Neuron (in vitro differentiated cells): ENCODE measurements around the gene LRRC2.
"Not testable (repeated sequence)": the region's sequence is repeated elsewhere in the genome, so short reads cannot be mapped to it uniquely, and the experiment has no call there.

Experiments used
- H2AFZ ChIP-seq: one replicate; pipeline ENCODE4 v1.6.1; 2013; ENCODE audit warnings: low read depth, mild to moderate bottlenecking, inconsistent platforms, low read length, moderate library complexity
- H3K27me3 ChIP-seq: one replicate; pipeline ENCODE4 v1.6.1; 2013; ENCODE audit warnings: low read length; ENCODE audit not compliant: insufficient read depth
- H3K36me3 ChIP-seq: one replicate; pipeline ENCODE4 v1.6.1; 2013; ENCODE audit warnings: low read length; ENCODE audit not compliant: insufficient read depth
- H3K4me1 ChIP-seq: one replicate; pipeline ENCODE4 v1.6.1; 2013; ENCODE audit warnings: low read length; ENCODE audit not compliant: insufficient read depth
- H3K4me3 ChIP-seq: 2 replicates; pipeline ENCODE4 v1.5.1; 2013; ENCODE audit warnings: mild to moderate bottlenecking, low read length, moderate library complexity
- H3K9me3 ChIP-seq: one replicate; pipeline ENCODE4 v1.6.1; 2013; ENCODE audit warnings: low read length

LRRC2 gene

DNA sequence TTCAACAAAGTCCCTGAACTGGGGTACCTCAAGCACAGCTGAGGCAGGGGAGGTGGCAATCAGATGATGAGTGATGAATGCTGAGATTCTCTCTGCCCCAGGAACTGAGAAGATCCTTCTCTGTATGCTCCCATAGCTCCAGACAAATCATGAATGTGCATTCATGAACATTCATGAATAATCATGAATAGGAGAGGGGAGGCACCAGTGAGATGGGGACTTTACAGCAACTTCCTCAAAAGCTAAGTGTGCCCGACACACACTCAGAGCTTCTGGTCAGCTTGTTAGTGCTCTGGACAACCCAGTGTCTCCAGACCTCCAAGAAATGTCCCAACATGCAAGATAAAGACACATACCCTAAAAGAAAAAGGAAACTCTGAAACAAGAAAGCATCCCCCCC, 24.3 kb downstream of the LRRC2 start:
- H3K4me3 ChIP-seq, result no peak overlapping the region
- peaks cover 2% of the 10 kb centered on the region for H3K27me3 ChIP-seq
- no peaks in the 10 kb centered on the region for H3K4me1 ChIP-seq
- no peaks in the 10 kb centered on the region for H3K9me3 ChIP-seq
- H2AFZ ChIP-seq, result no peak overlapping the region
- H3K36me3 ChIP-seq, result no peaks in the 10 kb centered on the region

DNA sequence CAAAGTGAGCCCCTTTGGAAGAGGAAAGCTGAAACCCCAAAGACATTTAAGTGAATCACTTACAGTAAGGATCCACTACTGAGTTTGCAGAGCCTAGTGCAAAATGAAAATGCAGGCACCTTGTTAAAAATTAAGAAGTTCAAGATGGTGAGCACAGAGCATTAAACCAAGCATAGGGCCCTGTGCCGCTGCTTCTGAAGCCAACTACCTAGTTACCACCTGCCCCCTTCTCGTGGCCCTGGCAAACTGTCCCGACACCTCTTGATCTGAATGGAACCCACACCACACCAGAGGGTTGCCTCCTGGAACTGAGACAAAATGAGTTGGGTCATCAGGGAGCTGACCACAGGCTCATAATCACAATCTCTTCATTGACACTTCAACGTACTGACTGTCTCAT, 25.6 kb downstream of the LRRC2 start:
- H3K4me3 ChIP-seq, result no peak overlapping the region
- peaks cover 2% of the 10 kb centered on the region for H3K27me3 ChIP-seq
- H3K4me1 ChIP-seq, result no peaks in the 10 kb centered on the region
- no peaks in the 10 kb centered on the region for H3K36me3 ChIP-seq
- no peaks in the 10 kb centered on the region for H3K9me3 ChIP-seq
- no peak overlapping the region for H2AFZ ChIP-seq

DNA sequence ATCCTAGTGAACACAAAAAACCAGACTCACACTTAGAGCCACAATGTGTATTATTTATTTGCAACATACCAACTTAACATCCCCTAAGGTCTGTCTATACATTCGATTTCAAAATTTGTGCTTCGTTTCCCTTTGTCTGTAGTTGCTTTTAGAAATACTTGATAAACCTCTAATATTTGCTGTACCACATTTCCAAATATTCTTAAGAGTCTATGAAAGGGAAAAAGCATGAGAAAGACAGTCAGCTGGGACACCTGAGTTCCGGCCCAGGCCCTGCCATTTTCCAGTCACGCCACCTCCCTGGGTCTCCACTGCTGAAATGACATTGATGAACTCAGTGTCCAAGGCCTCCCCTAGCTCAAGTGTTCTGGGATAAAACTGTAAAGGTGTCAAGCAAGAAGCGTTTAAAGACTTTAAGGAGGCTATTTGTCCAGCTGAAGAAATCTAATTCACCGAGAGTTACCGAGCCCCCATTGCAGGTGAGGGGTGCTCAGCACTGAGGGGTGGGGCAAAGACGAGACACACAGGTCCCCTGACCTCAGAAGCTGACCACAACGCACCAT, 26.6 kb downstream of the LRRC2 start:
- H3K27me3 ChIP-seq, result peaks cover 2% of the 10 kb centered on the region
- H3K4me3 ChIP-seq, result no peak overlapping the region
- no peak overlapping the region for H2AFZ ChIP-seq
- H3K4me1 ChIP-seq, result no peaks in the 10 kb centered on the region
- no peaks in the 10 kb centered on the region for H3K9me3 ChIP-seq
- no peaks in the 10 kb centered on the region for H3K36me3 ChIP-seq

DNA sequence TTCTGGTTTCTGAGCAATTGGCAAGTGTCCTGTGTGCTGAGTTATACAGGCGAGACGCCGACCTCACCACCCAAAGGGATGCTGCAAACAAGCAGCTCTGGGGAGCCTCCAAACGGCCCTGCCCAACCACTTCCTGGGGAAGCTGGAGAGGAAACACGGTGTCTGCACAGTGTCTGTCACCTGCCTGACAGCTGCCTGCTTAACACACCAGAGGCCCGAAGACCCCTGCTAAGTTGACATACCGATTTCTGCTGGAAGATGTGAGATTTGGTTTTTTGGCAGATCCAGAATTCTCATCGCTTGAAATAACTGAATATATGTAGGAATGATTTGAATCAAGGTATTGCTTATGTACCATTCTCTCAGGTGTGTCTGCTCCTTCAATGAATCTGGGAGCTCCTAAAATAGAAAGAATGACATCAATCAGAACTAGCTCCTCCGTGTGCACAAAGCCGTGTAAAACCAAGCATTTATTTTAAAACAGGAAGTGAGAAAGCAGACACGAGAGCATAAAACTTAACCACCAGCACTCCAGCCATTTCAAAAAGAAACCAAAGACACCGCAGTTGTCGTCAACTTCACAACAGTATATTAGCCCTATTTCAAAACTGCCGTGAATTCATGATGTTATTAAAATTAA, 27.2 kb downstream of the LRRC2 start:
- Histone ChIP-seq H3K4me3 (no peak overlapping the region), H3K4me1 (no peaks in the 10 kb centered on the region), H3K9me3 (no peaks in the 10 kb centered on the region), H3K27me3 (peaks cover 2% of the 10 kb centered on the region), H3K36me3 (no peaks in the 10 kb centered on the region), H2AFZ (no peak overlapping the region)

DNA sequence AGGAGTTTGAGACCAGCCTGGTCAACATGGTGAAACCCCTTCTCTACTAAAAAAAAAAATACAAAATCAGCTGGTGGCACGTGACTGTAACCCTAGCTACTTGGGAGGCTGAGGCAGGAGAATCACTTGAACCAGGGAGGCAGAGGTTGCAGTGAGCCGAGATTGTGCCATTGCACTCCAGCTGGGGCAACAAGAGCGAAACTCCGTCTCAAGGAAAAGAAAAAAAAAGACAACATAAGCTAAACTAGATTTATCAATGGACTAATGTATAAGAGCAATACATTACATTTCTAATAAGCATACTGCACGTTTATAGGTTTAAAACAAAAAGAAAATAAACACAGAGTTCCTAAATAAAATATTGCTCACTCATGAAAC, 27.7 kb downstream of the LRRC2 start:
- not testable (repeated sequence) for H3K9me3 ChIP-seq, H3K4me1 ChIP-seq, H2AFZ ChIP-seq, H3K4me3 ChIP-seq, H3K27me3 ChIP-seq, H3K36me3 ChIP-seq

DNA sequence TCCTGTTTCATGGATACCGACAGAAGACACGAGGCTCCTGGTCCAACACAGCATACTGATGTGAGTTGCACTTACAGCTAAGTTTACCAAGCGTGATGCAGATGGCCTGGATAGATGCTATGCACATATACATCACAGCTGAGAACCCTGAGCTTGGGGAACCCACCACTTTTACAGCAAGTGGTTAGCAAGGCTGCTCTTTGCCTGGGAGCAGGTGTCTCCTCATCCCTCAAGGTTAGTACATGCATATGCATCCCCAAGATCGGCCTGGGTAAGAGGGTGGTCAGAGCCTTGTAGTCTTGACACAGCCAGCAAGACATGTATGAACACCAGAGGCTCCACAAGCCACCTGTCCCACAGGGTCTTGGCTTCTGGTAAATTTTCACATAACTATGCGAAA, 28.3 kb downstream of the LRRC2 start:
- H2AFZ ChIP-seq, result no peak overlapping the region
- H3K4me1 ChIP-seq, result no peaks in the 10 kb centered on the region
- H3K36me3 ChIP-seq, result no peaks in the 10 kb centered on the region
- no peak overlapping the region for H3K4me3 ChIP-seq
- no peaks in the 10 kb centered on the region for H3K9me3 ChIP-seq
- H3K27me3 ChIP-seq, result peaks cover 2% of the 10 kb centered on the region

DNA sequence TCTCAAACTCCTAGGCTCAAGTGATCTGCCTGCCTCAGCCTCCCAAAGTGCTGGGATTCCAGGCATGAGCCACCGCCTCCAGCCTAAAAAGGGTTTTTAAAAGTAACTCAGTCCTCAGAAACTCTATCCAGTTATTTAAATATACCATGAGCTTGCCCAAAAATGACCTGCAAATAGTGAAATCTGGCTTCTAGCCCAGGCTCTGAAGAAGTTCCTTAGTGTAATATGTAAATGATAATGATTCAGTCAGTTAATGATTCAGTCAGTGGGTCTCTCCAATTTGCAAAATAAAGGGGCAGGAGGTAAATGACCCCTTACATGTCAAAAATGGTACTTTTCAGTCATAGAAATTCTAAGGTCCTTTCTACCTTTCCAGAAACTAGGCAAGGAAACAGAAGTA, 28.8 kb downstream of the LRRC2 start:
- Histone ChIP-seq H3K4me3 (no peak overlapping the region), H2AFZ (no peak overlapping the region), H3K4me1 (no peaks in the 10 kb centered on the region), H3K27me3 (peaks cover 2% of the 10 kb centered on the region), H3K36me3 (no peaks in the 10 kb centered on the region), H3K9me3 (no peaks in the 10 kb centered on the region)

DNA sequence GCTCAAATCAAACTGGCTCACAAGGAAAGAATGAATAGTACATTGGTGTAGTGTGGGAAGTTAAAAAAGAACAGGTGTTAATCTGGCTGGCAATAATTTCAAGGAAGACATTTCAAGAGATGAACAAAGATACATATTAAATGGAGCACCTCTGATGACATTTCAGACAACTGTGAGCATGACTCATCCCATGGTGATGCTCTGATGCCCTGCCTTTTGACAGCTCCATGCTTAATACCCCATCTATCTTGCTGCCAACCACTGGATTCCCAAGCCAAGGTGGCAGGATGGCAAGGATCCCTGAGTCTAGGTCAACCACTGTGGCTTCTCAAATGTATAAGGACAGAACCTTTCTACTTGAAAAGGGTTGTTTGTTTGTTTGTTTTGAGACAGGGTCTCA, 29.3 kb downstream of the LRRC2 start:
- Histone ChIP-seq H3K9me3 (no peaks in the 10 kb centered on the region), H2AFZ (no peak overlapping the region), H3K36me3 (no peaks in the 10 kb centered on the region), H3K27me3 (peaks cover 2% of the 10 kb centered on the region), H3K4me1 (no peaks in the 10 kb centered on the region), H3K4me3 (no peak overlapping the region)

DNA sequence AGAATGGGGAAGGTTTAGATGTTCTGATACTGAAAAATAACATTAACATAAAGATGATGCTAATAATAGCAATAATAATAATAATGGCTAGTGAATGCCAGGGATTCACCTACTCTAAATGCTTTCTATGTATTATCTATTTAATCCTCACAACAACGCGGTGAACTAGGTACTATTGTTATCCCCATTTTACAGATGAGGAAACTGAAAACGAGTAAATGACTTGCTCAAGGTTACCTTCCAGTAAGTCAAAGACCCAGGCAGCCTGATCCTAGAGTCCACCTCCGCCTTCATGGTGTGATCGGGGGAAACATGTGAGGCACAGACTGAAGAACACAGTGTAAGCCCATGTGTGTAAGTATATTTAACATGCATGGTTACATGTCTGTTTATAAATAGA, 30.4 kb downstream of the LRRC2 start:
- no peak overlapping the region for H2AFZ ChIP-seq

DNA sequence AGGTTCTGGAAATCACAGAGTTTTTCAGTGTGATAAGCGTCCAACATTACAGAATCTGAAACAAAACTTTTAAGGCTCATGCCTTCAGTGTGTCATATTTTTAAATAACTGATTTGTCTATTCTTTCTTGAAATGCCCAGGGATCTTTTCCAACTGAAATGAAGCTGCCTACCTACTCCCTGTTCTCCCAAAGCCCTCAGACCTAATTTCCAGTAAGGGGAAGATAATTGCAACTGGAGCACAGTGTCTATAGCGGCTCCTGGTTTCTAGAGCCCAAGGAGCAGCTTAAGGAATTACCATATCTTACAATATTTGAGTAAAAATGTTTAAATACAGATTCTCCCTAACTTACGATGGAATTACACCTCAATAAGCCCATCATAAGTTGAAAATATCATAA, 33.0 kb downstream of the LRRC2 start:
- no peaks in the 10 kb centered on the region for H3K9me3 ChIP-seq
- no peak overlapping the region for H3K4me3 ChIP-seq
- H3K36me3 ChIP-seq, result no peaks in the 10 kb centered on the region
- H2AFZ ChIP-seq, result no peak overlapping the region
- no peaks in the 10 kb centered on the region for H3K27me3 ChIP-seq
- no peaks in the 10 kb centered on the region for H3K4me1 ChIP-seq

More for the DNA sequence above, 30.4 kb downstream of the LRRC2 start:
- H3K9me3 ChIP-seq, result no peaks in the 10 kb centered on the region
- H3K36me3 ChIP-seq, result no peaks in the 10 kb centered on the region
- H3K4me3 ChIP-seq, result no peak overlapping the region
- H3K4me1 ChIP-seq, result no peaks in the 10 kb centered on the region
- H3K27me3 ChIP-seq, result peaks cover 2% of the 10 kb centered on the region

DNA sequence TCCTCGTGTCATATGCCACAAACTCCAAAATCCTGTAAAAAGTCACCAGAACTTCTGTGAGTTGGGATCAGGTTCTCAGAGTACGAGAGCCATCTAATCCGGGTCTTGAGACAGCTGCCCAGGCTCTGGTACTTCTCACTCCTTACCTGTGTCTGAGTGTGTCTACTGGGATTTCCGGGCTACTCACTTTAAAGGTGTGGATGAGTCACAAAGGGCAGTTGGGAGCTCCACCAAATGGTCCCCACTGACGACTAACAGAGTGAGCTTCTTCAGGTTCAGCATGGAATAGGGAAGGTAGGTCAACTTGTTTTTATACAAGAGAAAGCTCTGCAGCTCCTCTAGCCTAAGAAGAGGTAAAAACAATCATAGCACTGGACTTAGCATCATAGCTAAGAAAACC, 38.9 kb downstream of the LRRC2 start:
- Histone ChIP-seq H3K4me3 (no peak overlapping the region), H3K27me3 (no peaks in the 10 kb centered on the region), H2AFZ (no peak overlapping the region), H3K36me3 (no peaks in the 10 kb centered on the region), H3K9me3 (no peaks in the 10 kb centered on the region), H3K4me1 (no peaks in the 10 kb centered on the region)

DNA sequence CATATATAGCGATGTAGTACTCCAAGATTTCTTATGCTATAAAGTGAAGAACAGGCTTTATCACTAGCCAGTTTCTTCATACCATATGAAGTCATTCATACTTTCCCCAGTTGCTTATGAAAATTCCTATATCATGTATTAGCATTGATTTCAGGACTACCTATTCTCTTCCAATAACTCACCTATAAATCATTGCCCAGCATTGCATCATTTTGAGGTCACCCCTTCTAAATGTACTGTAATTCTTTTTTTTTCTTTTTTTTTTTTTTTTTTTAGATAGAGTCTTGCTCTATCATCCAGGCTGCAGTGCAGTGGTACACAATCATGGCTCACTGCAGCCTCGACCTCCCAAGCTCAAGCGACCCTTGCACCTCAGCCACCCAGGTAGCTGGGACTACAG, 41.3 kb downstream of the LRRC2 start:
- Histone ChIP-seq H2AFZ (no peak overlapping the region), H3K36me3 (no peaks in the 10 kb centered on the region), H3K27me3 (no peaks in the 10 kb centered on the region), H3K4me3 (no peak overlapping the region), H3K4me1 (no peaks in the 10 kb centered on the region), H3K9me3 (no peaks in the 10 kb centered on the region)

DNA sequence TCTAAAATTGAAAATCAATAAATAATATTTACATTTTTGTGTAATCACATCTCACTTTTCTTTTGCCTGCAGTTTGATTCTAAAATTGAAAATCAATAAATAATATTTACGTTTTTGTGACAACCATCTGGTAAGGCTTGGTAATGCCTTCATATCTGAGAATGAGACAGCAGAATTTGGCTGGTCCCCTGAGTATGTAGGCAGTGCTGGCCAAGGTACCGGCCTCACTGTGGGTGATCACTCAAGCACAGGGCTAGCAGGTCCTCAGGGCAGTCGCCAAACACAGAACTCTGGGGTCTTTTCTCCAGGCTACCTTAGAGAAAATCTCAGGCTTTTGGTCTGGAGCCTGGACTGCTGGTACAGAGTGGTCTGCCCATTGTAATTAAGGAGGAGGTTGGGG, 42.1 kb downstream of the LRRC2 start:
- Histone ChIP-seq H3K9me3 (no peaks in the 10 kb centered on the region), H3K27me3 (no peaks in the 10 kb centered on the region), H3K4me3 (no peak overlapping the region), H2AFZ (no peak overlapping the region), H3K4me1 (no peaks in the 10 kb centered on the region), H3K36me3 (no peaks in the 10 kb centered on the region)

DNA sequence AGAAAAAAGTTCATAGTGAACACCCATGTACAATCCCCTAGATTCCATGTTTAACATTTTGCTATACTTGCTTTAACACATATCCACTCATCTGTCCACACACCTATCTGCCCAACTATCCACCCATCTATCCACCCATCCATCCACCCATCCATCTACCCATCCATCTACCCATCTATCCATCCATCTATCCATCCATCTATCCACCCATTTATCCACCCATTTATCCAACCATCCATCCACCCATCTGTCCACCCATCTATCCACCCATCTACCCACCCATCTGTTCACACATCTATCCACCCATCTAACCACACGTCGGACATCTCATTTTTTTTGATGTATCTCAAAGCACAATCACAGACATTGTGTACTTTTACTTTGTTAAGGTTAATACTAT, 42.5 kb downstream of the LRRC2 start:
- Histone ChIP-seq H3K9me3 (no peaks in the 10 kb centered on the region), H3K4me3 (no peak overlapping the region), H3K4me1 (no peaks in the 10 kb centered on the region), H3K27me3 (no peaks in the 10 kb centered on the region), H3K36me3 (no peaks in the 10 kb centered on the region), H2AFZ (no peak overlapping the region)
